BLaER1 (cell line): ENCODE data around the gene CDH13.

Experiments used
- H3K27ac ChIP-seq: shearing (Covaris generic); formaldehyde crosslinking; 2 replicates; pipeline ENCODE4 v1.8.1; 2022
- H3K27me3 ChIP-seq: shearing (Covaris generic); formaldehyde crosslinking; 2 replicates; pipeline ENCODE4 v1.8.1; 2022
- H3K36me3 ChIP-seq: shearing (Covaris generic); formaldehyde crosslinking; 2 replicates; pipeline ENCODE4 v1.8.1; 2022
- H3K4me1 ChIP-seq: shearing (Covaris generic); formaldehyde crosslinking; 2 replicates; pipeline ENCODE4 v1.8.1; 2022
- H3K4me2 ChIP-seq: shearing (Covaris generic); formaldehyde crosslinking; 2 replicates; pipeline ENCODE4 v1.8.1; 2022
- H3K4me3 ChIP-seq: shearing (Covaris generic); formaldehyde crosslinking; 2 replicates; pipeline ENCODE4 v1.8.1; 2022
- H3K9ac ChIP-seq: shearing (Covaris generic); formaldehyde crosslinking; 2 replicates; pipeline ENCODE4 v1.8.1; 2022
- H3K9me3 ChIP-seq: shearing (Covaris generic); formaldehyde crosslinking; 2 replicates; pipeline ENCODE4 v1.8.1; 2022
- H4K20me1 ChIP-seq: shearing (Covaris generic); formaldehyde crosslinking; 2 replicates; pipeline ENCODE4 v1.8.1; 2022
- Cebpa-rat ChIP-seq: shearing (Covaris generic); IDR thresholded peaks from 2 replicates; pipeline ENCODE4 v1.8.1; 2022

Gene CDH13

DNA sequence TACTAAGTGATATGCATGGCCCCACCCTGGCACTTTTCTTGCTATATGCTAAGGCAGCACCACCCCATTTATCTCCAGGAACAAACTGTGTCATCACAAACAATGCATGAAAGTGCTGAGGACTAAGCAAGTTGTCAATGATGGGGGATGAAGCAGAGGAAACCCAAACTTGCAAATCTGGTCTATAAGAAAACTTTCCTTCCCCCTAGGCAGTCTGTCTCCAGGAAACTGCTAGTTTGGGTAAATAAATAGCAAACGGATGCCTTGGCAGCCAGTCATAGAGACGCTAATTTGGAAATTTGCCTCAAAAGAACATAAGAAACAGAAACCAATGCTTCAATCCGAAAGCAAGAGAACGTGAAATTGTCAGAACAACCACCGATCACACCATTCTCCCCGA is 1175.4 kb downstream of the CDH13 start:
- no peak overlapping the region for H3K27ac ChIP-seq
- no peaks in the 10 kb centered on the region for H4K20me1 ChIP-seq
- H3K4me2 ChIP-seq: no peak overlapping the region
- TF ChIP-seq Cebpa-rat: no peak
- no peaks in the 10 kb centered on the region for H3K9me3 ChIP-seq
- H3K9ac ChIP-seq: no peak overlapping the region
- no peaks in the 10 kb centered on the region for H3K36me3 ChIP-seq
- no peaks in the 10 kb centered on the region for H3K27me3 ChIP-seq
- H3K4me3 ChIP-seq: no peak overlapping the region
- H3K4me1 ChIP-seq: peaks cover 15% of the 10 kb centered on the region

DNA sequence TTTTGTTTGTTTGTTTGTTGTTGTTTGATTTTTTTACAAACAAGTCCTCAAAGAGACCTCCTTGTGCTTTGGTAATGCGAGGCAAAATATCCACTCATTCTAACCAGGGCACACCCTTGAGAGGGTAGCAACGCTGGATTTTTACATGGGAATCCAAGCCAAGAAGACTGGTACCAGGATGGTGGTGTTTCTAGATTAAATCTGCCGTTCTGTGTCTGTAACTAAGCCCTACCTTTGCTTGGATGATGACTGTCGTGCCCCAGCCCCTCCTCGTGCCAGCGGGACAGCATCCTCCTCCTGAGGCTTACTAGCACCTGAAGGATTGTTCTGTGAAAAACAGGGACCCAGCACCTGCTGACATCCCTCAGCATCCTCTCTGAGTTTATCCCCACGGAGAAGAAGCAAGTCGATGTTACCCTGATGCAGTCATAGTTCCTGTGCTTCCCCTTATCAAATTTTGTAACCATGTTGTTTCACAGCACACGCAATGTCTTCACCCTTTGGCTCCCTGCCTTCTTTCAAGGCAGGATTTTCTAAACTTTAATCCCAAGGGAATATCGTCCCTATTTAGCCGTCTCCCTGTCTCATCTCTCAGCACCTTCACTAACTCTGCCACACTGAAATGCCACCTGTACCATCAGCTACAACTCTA is 1175.9 kb downstream of the CDH13 start:
- Histone ChIP-seq H3K9me3 (no peaks in the 10 kb centered on the region), H3K27me3 (no peaks in the 10 kb centered on the region), H3K9ac (no peak overlapping the region), H3K27ac (no peak overlapping the region), H4K20me1 (no peaks in the 10 kb centered on the region), H3K4me1 (peaks cover 19% of the 10 kb centered on the region), H3K36me3 (no peaks in the 10 kb centered on the region), H3K4me3 (no peak overlapping the region), H3K4me2 (no peak overlapping the region)
- no peak for TF ChIP-seq Cebpa-rat

DNA sequence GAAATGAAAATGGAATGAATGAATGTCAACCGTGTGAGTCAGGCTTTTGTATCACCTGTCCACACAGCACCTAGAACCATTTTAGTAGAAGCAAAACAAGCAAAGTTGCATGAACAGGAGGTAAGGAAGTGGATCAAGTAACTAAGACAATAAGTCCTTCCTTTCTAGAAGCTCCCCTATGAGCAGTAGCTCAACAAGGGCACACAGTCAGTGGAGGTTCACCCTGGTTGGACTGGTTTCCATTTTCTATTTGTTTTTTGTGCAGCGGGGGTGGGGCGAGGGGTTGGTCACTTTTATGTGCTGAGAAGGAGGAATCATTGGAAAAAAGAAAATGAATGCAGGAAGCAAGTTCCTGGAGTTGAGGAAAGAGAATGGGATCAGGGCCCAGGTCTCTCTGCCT is 1177.0 kb downstream of the CDH13 start:
- H3K36me3 ChIP-seq: no peaks in the 10 kb centered on the region
- H3K4me2 ChIP-seq: no peak overlapping the region
- no peak for TF ChIP-seq Cebpa-rat
- H3K27me3 ChIP-seq: no peaks in the 10 kb centered on the region
- H3K9me3 ChIP-seq: no peaks in the 10 kb centered on the region
- H3K9ac ChIP-seq: no peak overlapping the region
- no peak overlapping the region for H3K4me3 ChIP-seq
- no peak overlapping the region for H3K27ac ChIP-seq
- H4K20me1 ChIP-seq: peaks cover 5% of the 10 kb centered on the region
- peaks cover 22% of the 10 kb centered on the region for H3K4me1 ChIP-seq

DNA sequence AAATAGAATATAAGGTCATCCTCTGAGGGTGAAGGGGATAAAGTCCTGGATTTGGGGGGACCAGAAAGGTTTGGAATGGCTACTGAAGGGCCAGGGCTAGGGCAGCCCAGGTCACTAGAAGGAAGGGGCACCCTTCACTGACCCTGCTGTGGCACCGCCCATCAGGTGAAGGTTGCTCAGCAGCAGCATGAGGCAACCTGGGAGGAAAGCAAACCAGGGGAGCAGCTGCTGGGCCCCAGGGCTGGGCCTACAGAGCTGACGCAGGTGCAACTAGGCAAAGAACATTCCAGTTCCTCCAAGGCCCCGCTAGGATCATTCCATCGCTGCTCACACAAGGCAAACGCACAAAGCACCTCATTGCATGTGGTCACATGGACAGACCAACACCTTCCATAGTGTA is 1177.6 kb downstream of the CDH13 start:
- peaks cover 10% of the 10 kb centered on the region for H4K20me1 ChIP-seq
- H3K27me3 ChIP-seq: no peaks in the 10 kb centered on the region
- TF ChIP-seq Cebpa-rat: no peak
- H3K27ac ChIP-seq: no peak overlapping the region
- no peaks in the 10 kb centered on the region for H3K36me3 ChIP-seq
- no peak overlapping the region for H3K4me3 ChIP-seq
- H3K9ac ChIP-seq: no peak overlapping the region
- no peaks in the 10 kb centered on the region for H3K9me3 ChIP-seq
- H3K4me1 ChIP-seq: peaks cover 27% of the 10 kb centered on the region
- no peak overlapping the region for H3K4me2 ChIP-seq

DNA sequence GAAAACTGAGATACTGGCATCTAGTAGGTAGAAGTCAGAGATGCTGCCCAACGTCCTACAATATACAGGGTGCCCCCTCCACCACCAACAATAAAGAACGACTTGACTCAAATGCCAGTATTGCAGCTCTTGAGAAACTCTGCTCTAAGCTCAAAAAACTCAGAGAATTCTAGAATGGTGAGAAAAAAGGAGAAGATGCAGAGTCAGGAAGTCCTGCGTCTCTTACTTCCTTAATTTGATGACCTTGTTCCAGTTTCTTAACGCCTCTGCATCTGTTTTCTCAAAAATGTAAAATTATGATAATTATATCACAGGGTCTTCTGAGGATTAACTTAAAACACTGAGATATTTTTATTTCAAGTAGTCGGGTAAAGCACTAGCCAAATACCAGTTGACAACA is 1179.3 kb downstream of the CDH13 start:
- no peak for TF ChIP-seq Cebpa-rat
- Histone ChIP-seq H4K20me1 (peaks cover 25% of the 10 kb centered on the region), H3K27ac (no peak overlapping the region), H3K27me3 (no peaks in the 10 kb centered on the region), H3K4me2 (peak overlapping the region; percentile 39), H3K9me3 (no peaks in the 10 kb centered on the region), H3K4me3 (no peak overlapping the region), H3K9ac (no peak overlapping the region), H3K4me1 (peaks cover 43% of the 10 kb centered on the region), H3K36me3 (peaks cover 16% of the 10 kb centered on the region)

DNA sequence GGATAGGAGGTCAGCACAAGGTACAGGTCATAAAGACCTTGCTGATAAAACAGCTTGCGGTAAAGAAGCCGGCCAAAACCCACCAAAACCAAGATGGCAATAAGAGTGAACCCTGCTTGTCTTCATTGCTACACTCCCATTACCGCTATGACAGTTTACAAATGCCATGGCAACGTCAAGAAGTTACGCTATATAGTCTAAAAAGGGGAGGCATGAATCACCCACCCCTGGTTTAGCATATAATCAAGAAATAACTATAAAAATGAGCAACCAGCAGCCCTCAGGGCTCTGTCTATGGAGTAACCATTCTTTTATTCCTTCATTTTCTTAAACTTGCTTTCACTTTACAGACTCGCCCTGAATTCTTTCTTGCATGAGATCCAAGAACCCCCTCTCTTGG is 1180.0 kb downstream of the CDH13 start:
- H3K27me3 ChIP-seq: no peaks in the 10 kb centered on the region
- no peak overlapping the region for H3K4me3 ChIP-seq
- H3K27ac ChIP-seq: no peak overlapping the region
- peaks cover 30% of the 10 kb centered on the region for H4K20me1 ChIP-seq
- H3K9ac ChIP-seq: no peak overlapping the region
- peaks cover 22% of the 10 kb centered on the region for H3K36me3 ChIP-seq
- H3K4me2 ChIP-seq: peak overlapping the region; percentile 98; the same call in 1 of the 2 replicates
- no peaks in the 10 kb centered on the region for H3K9me3 ChIP-seq
- no peak for TF ChIP-seq Cebpa-rat
- peaks cover 43% of the 10 kb centered on the region for H3K4me1 ChIP-seq

DNA sequence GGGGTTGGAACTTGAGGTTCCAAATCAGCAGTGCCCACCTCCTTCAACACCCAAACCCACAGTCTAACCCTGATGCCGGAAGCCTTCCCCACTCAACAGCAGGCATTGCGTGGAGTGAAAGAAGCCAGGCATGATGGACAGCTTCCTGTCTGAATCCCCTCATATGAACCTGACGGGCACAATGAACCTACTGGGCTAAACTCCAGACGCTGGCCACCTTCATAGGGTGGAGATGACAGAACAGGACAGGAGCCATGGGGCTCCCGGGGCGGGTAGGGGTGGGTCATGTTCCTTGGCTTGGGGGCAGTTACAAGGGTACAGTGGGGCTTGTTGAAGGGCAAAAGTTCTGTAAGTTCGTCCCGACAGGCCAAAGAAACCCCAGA is 1180.5 kb downstream of the CDH13 start:
- H3K36me3 ChIP-seq: peaks cover 28% of the 10 kb centered on the region
- H3K9me3 ChIP-seq: no peaks in the 10 kb centered on the region
- peak overlapping the region; percentile 100 for H3K4me3 ChIP-seq
- H3K27me3 ChIP-seq: no peaks in the 10 kb centered on the region
- H3K4me1 ChIP-seq: peaks cover 43% of the 10 kb centered on the region
- no peak for TF ChIP-seq Cebpa-rat
- H3K4me2 ChIP-seq: peak overlapping the region; percentile 98
- 0 out of 2 replicates have a peak overlapping the region, but pooled peaks have one; percentile 22 for H3K27ac ChIP-seq
- no peak overlapping the region for H3K9ac ChIP-seq
- peaks cover 36% of the 10 kb centered on the region for H4K20me1 ChIP-seq

DNA sequence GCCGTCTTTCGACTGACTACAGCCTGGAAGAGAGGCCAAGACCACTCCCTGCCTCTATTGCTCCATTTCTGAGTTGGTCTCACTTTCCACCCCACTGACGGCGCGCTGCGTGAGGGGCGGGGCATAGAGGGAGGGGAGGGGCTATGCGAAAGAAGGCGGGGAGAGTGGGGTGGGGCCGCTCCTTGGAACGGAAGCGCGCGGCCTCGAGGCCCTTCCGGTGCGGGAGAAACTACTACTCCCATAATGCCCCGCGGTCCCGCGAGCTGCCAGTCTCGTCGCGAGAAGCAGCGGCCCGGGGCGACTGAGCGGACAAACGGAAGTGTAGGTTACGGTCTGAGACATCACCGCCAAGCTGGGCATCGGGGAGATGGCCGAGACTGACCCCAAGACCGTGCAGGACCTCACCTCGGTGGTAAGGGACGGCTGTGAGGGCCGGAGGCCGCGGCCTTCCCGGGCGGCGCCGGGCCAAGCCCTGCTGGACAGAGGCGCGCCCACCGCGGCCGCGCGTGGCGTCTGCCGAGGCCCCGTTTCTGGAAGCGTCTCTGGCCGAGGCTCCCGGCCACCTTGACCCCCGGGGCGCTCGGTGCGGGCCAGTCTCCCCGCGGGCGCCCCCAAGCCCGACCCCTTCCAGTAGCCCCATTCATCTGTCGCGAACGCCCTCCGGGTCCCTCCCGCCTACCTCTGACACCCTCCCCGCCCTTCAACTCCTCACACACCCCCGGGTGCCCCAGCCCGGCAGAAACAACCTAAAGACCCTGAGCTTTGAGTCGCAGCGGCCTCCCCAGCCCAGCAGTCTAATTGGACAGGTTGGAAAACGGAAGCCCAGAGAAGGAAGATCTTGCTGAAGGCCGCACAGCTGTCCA is 1181.2 kb downstream of the CDH13 start, which contains the start of gene HSBP1:
Gene HSBP1 (plus strand): TSS at position 269 of the 863 bp plus-strand sequence. CDS start 99 bp downstream, at position 368.
- H3K27ac ChIP-seq: peak within 1 kb of the TSS; percentile 96
- no peak for TF ChIP-seq Cebpa-rat
- H3K36me3 ChIP-seq: peaks cover 35% of the 10 kb centered on the region
- H3K9ac ChIP-seq: peak within 1 kb of the TSS; percentile 97
- no peaks in the 10 kb centered on the region for H3K27me3 ChIP-seq
- no peaks in the 10 kb centered on the region for H3K9me3 ChIP-seq
- H3K4me1 ChIP-seq: peaks cover 48% of the 10 kb centered on the region
- H4K20me1 ChIP-seq: peaks cover 42% of the 10 kb centered on the region
- peak within 1 kb of the TSS; percentile 98 for H3K4me2 ChIP-seq
- peak within 1 kb of the TSS; percentile 100 for H3K4me3 ChIP-seq

DNA sequence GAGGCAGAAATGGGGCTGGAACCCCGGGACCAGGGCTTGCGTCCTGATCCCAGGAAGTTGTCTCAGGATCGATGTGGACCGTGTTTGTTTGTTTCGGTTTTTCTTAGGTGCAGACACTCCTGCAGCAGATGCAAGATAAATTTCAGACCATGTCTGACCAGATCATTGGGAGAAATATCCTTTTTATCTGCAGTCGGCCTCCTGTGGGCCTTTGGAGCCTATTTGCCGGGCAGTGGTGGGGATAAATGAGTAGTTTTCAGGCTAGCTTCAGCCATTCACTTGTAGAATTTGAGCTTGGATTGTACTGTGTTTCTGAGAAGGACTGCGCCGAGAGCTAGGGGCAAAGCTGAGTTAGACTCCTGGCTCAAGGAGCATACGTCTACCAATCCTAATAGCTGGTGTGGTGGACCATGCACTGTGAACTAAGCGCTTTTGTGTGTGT is 1181.8 kb downstream of the CDH13 start:
- peaks cover 40% of the 10 kb centered on the region for H3K36me3 ChIP-seq
- H3K27me3 ChIP-seq: no peaks in the 10 kb centered on the region
- H3K4me2 ChIP-seq: peak overlapping the region; percentile 98
- peaks cover 52% of the 10 kb centered on the region for H3K4me1 ChIP-seq
- H3K9me3 ChIP-seq: no peaks in the 10 kb centered on the region
- H3K9ac ChIP-seq: peak overlapping the region; percentile 97
- no peak for TF ChIP-seq Cebpa-rat
- peak overlapping the region; percentile 96 for H3K27ac ChIP-seq
- peak overlapping the region; percentile 100 for H3K4me3 ChIP-seq
- H4K20me1 ChIP-seq: peaks cover 48% of the 10 kb centered on the region

DNA sequence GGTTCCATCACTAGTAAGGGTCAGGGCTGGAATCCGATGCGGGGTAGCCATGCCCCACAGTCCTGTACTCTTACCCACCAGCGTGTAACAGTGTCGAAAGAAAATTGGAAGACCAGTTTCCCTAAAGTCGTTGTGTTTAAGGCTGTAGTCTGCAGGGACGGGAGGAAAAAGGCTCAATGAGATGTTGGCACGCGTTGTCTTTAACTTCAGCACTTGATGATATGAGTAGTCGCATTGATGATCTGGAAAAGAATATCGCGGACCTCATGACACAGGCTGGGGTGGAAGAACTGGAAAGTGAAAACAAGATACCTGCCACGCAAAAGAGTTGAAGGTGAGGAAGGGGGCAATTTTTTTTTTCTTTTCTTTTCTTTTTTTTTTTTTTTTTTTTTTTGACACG is 1182.3 kb downstream of the CDH13 start:
- H3K36me3 ChIP-seq: peaks cover 40% of the 10 kb centered on the region
- H4K20me1 ChIP-seq: peaks cover 48% of the 10 kb centered on the region
- H3K9me3 ChIP-seq: no peaks in the 10 kb centered on the region
- H3K4me1 ChIP-seq: peaks cover 52% of the 10 kb centered on the region
- peak overlapping the region; percentile 96 for H3K27ac ChIP-seq
- peak overlapping the region; percentile 97 for H3K9ac ChIP-seq
- H3K4me2 ChIP-seq: peak overlapping the region; percentile 98
- peak overlapping the region; percentile 100 for H3K4me3 ChIP-seq
- no peaks in the 10 kb centered on the region for H3K27me3 ChIP-seq
- no peak for TF ChIP-seq Cebpa-rat
